Measurements from ENCODE around the gene CEACAM5.
A peak's percentile ranks its signal among the peaks of the same experiment; 100 is the strongest.
"Not testable (repeated sequence)": the region's sequence is repeated elsewhere in the genome, so short reads cannot be mapped to it uniquely, and the experiment has no call there.

CEACAM5 gene

GRCh38 chr19:41740415-41741243, 32.2 kb downstream of the CEACAM5 start:
- no peak for DNase-seq

- no peak for DNase-seq
These were observed 32.8 kb downstream of the CEACAM5 start for GRCh38 chr19:41741244-41741554.

- no peak for DNase-seq
These were observed 36.4 kb downstream of the CEACAM5 start for GRCh38 chr19:41744850-41745249.

GRCh38 chr19:41745756-41746155, 37.3 kb downstream of the CEACAM5 start:
- no peak for DNase-seq

GRCh38 chr19:41746593-41747227, 38.3 kb downstream of the CEACAM5 start:
- peak; percentile 77 for DNase-seq

- no peak for DNase-seq
These were observed 39.6 kb downstream of the CEACAM5 start for GRCh38 chr19:41748012-41748411.

- not testable (repeated sequence) for DNase-seq
These were observed 42.1 kb downstream of the CEACAM5 start for GRCh38 chr19:41750248-41751134.

- no peak for DNase-seq
These were observed 44.7 kb downstream of the CEACAM5 start for GRCh38 chr19:41753159-41753558.

GRCh38 chr19:41753936-41754529, 45.6 kb downstream of the CEACAM5 start:
- DNase-seq = peak; percentile 52

- no peak for DNase-seq
These were observed 47.0 kb downstream of the CEACAM5 start, which contains the start of gene CEACAM6 for GRCh38 chr19:41755328-41755913. TSS of gene CEACAM6 (plus strand) at chr19:41755530. CDS start at chr19:41755639, 109 bp downstream.

GRCh38 chr19:41758846-41759245, 50.4 kb downstream of the CEACAM5 start:
- no peak for DNase-seq

GRCh38 chr19:41767115-41767514, 58.7 kb downstream of the CEACAM5 start:
- DNase-seq = no peak

GRCh38 chr19:41768105-41768504, 59.7 kb downstream of the CEACAM5 start:
- DNase-seq = not testable (repeated sequence)

GRCh38 chr19:41769608-41770007, 61.2 kb downstream of the CEACAM5 start:
- no peak for DNase-seq

- DNase-seq = no peak
These were observed 63.0 kb downstream of the CEACAM5 start for GRCh38 chr19:41771410-41771809.

- DNase-seq = no peak
These were observed 66.1 kb downstream of the CEACAM5 start for GRCh38 chr19:41774515-41774980.

- no peak for DNase-seq
These were observed 68.3 kb downstream of the CEACAM5 start for GRCh38 chr19:41776700-41777099.
